Ureter (tissue), 1 donor: ENCODE results near the gene TIGIT. TPM values are rescaled to one million over a fixed set of nuclear protein-coding genes. Genes with fewer than 3 reads are reported as not detected.
"Not testable (repeated sequence)": the region's sequence is repeated elsewhere in the genome, so short reads cannot be mapped to it uniquely, and the experiment has no call there.

ENCODE experiments used
- DNase-seq: peaks from one replicate; pipeline ENCODE4 v3.0.0-alpha.2; 2020; ENCODE audit warnings: low spot score
- total RNA-seq: library from RNA; stranded (reverse); gene quantifications from one replicate; pipeline ENCODE4 v1.2.4, GENCODE V29; 2023
- donor health status: DM: yes; HTN: yes; CAD: no.

The TIGIT gene
- 0.78 TPM for total RNA-seq

DNA sequence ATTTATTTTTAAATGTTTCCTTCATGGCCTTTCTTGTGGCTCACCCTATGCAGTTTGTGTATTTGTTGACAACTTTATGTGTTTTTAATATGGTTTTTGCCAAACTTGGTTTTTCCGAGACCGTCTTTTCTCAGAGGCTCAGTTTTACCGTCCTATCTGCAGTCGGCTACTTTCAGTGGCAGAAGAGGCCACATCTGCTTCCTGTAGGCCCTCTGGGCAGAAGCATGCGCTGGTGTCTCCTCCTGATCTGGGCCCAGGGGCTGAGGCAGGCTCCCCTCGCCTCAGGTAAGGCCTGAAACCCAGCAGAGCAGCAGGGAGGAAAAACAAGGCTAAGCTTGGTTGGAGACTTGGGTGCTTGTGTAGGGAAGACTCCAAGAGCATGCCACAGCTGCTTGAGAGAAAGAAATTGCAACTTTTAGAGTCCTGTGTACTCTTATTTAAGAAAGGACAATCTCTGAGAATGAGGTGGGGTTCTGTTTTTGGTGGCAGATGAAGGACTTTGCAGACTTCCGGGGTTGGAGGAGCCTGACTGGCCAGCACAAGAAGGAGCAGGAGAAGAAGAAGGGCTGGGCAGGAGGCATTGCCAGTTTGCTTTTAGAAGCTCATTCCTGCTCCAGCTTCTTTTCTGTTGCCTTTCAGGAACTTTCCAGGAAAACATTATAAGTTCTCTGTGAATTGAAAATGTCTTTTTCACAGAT lies at the start of gene TIGIT:
TSS of gene TIGIT (plus strand) at position 191 of the 698 bp plus-strand sequence. CDS start at position 225, 34 bp downstream.
- DNase-seq = no peak

DNA sequence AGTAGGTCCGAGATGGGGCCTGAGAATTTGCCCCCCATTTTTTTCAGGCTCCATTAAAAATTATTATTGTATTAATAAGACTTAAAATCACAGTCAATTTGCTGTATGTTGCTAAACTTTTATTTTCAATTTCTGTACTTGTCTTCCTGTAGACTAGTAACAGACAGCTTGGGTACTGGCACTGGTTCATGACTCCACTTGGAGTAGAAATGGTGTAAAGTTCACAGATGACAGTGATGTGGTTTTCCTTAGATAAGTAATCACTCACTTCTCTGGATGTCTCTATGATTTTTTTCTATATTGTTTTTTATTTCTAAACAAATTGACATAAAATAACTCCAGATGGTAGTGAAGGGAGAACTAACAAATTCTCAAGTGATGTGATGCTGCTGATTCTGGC lies 40.9 kb upstream of the TIGIT start:
- DNase-seq = no peak

DNA sequence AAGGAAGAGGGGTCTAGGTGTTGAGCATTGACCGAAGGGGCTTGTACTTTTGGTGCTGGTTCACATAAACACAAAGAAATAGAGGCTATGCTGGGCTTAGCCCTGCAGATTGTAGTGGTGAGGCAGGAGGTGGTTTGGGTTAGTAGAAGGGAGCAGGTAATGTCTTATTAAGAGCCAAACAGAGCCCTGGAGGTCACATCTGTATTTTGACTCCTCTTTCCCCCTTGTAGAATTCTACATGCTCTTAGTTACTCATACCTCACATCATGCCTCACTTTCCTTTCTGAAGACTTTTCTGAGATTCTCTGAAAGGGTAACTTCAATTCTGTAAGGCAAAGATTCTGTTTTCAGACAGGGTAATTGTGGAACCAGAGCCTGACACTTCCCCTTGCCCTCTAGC lies 40.3 kb upstream of the TIGIT start:
- no peak for DNase-seq

DNA sequence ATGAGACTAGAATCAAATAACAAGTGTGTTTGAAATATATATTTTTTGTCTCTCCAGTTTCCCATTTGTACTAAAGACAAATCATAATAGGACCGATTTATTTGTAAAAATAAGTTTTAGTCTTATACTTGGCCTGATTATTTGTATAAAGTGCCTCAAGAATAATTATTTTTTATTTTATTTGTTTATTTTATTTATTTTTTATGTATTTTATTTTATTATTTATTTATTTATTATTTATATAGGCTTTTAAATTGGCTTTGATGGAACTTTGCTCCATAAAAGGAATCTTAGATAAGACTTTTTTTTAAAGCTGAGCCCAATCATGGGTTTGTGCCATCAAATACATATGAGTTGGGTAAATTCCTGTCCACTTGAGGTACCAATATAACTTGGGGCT lies 34.3 kb upstream of the TIGIT start:
- no peak for DNase-seq

DNA sequence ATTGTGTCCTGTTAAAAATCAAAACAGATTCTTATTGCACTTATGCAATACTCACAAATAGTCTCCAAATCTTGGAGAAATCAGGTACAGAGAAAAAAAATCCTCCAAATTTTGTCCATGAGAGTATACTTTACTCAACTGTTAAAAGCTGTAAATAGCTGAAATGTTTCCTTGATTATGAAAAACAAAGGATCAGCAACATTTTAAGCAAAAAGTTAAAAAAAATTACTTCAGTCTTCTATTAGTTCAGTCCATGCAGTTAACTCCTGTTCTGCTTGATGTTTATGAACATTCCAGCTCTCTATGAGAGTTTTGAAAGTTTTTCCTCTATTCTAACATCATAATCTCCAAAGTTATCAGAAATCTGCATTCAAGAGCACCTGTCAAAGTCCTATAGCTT lies 33.7 kb upstream of the TIGIT start:
- DNase-seq = no peak

GRCh38 chr3:114270019-114270418 lies 23.8 kb upstream of the TIGIT start:
- no peak for DNase-seq

- no peak for DNase-seq
These were observed 21.6 kb upstream of the TIGIT start for GRCh38 chr3:114272271-114272670.

DNA sequence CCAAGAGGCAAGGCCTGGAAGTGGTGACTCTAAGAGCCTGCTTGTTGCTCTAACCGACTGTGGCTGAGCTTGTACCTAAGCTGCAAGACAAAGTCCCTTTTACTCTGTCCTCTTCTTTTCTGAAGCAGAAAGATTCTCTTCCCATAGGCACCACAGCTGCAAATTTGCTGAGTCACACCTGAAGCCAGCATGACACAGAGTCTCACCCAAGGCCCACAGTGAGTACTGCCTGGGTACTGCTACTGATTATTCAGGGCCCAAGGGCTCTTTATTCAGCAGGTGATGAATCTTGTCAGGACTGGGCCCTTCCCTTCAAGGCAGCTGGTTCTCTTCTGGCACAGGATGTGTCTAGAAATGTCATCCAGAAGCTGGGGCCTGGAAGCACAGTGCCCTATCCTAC lies 18.9 kb upstream of the TIGIT start:
- no peak for DNase-seq

GRCh38 chr3:114276856-114277255 lies 17.0 kb upstream of the TIGIT start:
- DNase-seq = not testable (repeated sequence)

GRCh38 chr3:114284644-114285043 lies 9.2 kb upstream of the TIGIT start:
- DNase-seq = no peak

GRCh38 chr3:114285648-114286230 lies 8.1 kb upstream of the TIGIT start:
- DNase-seq = no peak

- DNase-seq = no peak
These were observed 7.6 kb upstream of the TIGIT start for GRCh38 chr3:114286266-114286665.

DNA sequence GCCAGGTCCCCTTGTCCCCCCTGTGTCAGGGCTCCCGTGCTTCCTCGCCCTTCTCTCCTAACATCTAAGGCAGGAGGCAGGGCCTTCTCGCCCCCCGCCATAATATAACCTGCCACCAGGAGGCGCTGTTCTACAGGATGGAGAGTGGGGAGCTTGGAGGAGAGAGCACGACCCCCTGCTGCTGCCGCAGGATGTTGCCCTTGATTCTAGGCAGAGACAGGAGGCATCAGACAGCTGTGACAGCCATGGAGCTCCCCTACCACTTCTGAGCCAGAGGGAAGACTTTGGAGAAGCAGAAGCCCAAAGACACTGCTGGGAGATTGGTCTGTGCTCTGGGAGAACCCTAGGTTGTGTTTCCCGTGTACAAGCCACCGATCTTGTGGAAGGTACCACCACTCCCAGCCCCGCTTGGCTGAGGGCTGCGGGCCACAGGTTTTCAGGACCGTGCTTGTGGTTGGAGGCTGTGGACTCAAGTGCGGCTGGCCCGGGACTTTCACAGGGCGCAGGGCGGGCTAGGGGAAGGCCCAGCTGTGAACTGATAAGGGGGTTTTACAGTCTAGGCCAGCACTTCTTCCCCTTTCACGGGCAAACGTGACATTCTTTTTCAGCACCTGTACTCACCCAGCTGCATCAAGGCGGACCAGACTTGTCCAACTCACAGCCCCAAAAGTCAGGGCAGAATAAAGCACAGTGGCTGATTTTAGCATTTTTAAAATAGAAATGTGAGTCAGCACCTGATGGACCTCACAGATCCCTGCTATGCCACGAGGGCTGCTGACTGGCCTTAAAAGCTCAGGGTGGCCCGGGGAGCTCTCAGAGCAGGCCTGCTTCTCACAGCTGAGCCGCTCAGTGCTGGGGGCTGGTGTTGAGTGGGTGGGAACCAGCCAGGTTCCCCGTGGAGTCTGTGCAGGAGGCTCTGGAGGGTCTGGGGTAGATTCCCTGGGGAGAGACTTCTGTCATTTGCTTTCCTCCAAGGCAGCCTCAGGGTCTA lies 2.6 kb upstream of the TIGIT start:
- DNase-seq = peak; percentile 73

DNA sequence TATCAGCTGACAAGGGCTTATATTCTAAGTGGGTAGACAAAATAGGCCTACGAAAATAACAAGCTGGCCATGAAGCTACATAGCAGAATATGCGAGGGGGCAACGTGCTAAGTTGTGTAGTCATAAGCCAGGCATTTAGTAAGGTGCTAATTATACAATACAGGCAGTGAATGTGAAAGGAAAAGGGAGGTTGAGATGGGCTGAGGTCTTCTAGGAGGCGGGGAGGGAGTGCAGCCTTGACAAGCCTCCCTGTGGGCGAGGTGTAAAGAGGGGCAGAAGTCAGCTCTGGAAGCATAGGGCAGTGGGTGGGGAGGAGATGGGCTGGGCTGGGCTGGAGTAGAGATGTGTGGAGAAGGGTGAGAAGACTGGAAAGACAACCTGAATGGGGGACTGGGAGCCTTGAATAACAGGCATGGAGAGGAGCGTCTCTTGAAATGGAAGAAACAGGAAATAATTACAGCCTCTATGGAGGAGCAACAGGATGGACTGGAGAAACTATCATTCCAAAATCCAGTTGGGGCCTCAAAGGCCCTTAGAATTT lies 1.2 kb downstream of the TIGIT start:
- no peak for DNase-seq

DNA sequence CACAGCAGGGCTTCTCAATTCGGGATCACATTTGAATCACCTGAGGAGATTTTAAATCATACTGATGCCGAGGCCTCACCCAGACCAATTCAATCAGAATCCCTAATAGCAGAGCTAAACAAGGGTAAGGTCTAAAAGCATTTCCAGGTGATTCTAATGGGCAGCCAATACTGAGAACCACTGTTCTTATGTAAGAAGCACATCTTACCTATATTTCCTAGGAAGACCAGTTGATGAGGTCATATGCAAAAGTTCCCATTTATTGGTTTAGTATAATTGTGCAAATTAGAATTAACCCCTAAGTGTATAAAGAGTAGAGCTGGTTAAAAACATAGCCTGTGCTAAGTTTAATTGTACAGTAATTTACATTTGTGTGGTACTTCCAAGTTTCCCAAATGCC lies 2.1 kb downstream of the TIGIT start:
- DNase-seq = no peak

DNA sequence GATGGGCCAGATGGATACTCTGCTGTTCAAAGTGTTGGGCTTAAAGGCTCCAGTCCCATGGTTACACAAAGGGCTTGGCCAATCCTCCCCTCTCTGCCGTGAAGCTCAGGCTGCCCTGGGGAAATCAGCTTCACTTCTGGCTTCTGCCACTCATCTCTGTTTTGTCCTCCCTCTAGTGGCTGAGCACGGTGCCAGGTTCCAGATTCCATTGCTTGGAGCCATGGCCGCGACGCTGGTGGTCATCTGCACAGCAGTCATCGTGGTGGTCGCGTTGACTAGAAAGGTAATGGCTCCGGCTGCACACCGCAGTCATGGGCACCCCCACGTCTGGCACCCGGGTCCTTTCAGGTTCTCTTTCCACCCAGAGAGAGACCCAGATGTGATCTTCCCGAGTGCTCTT lies 5.6 kb downstream of the TIGIT start:
- no peak for DNase-seq

DNA sequence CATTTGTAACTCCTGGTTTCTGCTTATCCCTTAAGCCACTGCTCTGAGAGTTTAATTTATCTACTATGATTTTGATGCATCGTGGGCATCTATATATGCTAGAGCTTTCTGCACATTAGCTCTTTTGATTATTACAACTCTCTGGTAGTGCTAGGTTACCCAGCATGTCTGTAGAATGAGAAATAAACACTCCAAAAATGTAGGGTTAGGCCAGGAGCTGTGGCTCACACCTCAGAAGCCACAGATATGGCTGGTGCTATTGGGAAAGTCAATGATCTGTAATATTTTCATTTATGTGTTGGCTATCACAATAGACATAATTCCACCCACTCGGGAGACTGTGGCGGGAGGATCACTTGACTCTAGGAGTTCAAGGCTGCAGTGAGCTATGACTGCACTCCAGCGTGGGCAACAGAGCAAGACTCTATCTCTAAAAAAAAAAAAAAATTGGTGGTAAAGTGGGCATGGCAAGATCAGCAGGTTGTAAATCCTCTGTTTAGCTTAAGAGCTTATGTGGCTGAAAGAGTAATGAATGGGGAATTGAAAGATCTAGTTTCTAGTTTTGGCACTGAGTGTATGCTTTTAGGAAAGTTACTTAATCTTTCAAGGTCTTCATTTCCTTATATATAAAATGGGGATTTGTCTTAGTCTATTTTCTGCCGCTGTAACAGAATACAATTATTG lies 6.3 kb downstream of the TIGIT start:
- DNase-seq = no peak

- no peak for DNase-seq
These were observed 13.5 kb downstream of the TIGIT start for GRCh38 chr3:114307222-114307830.

DNA sequence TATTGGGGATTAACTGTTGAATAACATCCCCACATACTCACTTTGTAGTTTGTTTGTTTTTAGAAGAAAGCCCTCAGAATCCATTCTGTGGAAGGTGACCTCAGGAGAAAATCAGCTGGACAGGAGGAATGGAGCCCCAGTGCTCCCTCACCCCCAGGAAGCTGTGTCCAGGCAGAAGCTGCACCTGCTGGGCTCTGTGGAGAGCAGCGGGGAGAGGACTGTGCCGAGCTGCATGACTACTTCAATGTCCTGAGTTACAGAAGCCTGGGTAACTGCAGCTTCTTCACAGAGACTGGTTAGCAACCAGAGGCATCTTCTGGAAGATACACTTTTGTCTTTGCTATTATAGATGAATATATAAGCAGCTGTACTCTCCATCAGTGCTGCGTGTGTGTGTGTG lies 14.0 kb downstream of the TIGIT start:
- no peak for DNase-seq

GRCh38 chr3:114308377-114308776 lies 14.5 kb downstream of the TIGIT start:
- no peak for DNase-seq

DNA sequence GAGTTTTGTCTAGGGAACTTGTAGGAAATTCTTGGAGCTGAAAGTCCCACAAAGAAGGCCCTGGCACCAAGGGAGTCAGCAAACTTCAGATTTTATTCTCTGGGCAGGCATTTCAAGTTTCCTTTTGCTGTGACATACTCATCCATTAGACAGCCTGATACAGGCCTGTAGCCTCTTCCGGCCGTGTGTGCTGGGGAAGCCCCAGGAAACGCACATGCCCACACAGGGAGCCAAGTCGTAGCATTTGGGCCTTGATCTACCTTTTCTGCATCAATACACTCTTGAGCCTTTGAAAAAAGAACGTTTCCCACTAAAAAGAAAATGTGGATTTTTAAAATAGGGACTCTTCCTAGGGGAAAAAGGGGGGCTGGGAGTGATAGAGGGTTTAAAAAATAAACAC lies 15.0 kb downstream of the TIGIT start:
- no peak for DNase-seq
